ENCODE data around the gene EVI5L. TPM values are rescaled to one million over a fixed set of nuclear protein-coding genes. Genes with fewer than 3 reads are reported as not detected.
A peak's percentile ranks its signal among the peaks of the same experiment; 100 is the strongest.
"Not testable (repeated sequence)": the region's sequence is repeated elsewhere in the genome, so short reads cannot be mapped to it uniquely, and the experiment has no call there.

EVI5L gene
- total RNA-seq, 1 donor from 2014 or later: 23.6 TPM

DNA sequence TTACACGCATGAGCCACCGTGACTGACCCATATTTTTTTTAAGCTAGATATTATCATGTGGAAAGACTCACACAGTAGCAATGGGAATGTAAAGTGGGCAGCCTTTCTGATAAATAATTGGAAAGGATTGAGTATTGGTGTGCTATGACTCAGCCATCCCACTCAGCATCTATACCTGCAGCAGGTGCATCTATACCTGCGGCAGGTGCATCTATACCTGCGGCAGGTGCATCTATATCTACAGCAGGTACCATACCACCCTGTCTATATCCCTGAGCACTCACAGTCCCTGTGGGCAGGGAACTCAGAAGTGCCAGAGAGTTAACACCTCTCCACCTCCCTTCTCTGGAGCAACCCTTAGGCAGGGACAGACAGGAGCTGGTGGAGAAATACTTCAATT, 53.1 kb downstream of the EVI5L start:
- DNase-seq (ENCODE audit: low spot score): no peak
- intact Hi-C loops (cut with DNase I): no loop called here

DNA sequence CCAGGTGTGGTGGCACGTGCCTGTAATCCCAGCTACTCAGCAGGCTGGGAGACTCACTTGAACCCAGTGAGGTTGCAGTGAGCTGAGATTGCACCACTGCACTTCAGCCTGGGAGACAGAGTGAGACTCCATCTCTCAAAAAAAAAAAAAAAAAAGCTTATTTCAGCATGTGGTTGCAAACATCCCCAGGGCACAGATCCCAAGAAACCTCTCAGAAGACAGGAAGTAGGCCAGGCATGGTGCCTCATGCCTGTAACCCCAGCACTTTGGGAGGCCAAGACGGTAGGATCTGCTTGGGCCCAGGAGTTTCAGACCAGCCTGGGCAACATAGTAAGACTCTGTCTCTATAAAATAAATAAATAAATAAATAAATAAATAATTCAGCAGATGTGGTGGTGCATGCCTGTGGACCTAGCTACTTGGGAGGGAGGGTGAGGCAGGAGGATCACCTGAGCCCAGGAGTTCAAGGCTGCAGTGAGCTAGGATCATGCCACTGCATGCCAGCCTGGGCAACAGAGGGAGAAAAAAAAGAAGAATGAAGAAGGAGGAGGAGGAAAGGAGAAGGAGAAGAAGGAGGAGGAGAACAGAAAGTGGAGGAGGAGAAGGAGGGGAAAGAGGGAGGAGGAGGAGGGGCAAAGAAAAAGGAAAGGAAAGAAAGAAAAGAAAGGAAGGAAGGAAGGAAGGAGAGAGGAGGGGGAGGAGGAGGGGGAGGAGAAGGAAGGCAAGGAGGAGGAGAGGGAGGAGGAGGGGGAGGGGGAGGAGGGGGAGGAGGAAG, 54.0 kb downstream of the EVI5L start:
- intact Hi-C loops (cut with DNase I): no loop called here
- DNase-seq (ENCODE audit: low spot score): no peak

DNA sequence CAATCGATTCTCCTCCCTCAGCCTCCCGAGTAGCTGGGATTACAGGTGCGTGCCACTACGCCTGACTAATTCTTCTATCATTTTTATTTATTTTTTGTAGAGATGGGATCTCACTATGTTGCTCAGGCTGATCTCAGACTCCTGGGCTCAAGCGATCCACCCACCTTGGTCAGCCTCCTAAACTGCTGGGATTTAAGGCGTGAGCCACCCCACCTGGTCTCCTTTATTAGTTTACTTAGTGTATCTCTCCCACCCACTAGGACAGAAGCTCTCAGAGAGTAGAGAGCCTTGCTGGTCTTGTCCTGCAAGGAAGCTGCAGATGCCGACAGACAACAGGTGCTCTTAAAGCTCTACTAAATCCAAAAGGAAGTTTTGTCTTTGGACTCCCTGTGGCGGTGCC, 55.8 kb downstream of the EVI5L start:
- intact Hi-C loops (cut with DNase I): no loop called here
- no peak for DNase-seq (ENCODE audit: low spot score)

DNA sequence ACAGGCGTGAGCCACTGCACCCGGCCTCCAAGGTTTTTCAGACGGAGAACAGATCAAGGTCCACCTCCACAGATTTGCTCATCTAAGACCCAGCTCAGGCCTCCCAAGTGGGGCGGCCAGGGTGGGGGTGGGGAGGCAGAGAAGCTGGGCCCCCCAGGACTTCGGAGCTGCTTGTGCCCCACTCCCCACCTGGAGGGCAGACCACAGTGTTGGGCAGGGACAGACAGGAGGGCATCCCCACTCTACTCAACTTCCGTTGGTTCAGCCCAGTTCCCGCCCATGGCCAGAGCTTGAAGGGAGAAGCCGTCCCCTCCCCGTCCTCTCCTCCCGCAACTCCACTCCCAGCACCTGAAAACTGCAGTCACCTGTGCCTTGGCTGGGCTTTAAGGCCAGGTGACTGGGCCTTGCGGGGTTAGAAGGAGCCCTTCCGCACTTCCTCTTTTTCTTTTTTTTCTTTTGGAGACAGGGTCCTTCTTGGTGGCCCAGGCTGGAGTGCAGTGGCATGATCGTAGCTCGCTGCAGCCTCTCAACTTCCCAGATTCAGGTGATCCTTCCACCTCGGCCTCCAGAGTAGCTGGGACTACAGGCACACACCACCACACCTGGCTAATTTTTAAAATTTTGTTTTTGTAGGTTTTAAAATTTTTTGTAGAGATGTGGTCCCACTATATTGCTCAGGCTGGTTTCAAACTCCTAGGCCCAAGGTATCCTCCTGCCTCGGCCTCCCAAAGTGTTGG, 57.6 kb downstream of the EVI5L start:
- intact Hi-C loops (cut with DNase I): no loop called here

DNA sequence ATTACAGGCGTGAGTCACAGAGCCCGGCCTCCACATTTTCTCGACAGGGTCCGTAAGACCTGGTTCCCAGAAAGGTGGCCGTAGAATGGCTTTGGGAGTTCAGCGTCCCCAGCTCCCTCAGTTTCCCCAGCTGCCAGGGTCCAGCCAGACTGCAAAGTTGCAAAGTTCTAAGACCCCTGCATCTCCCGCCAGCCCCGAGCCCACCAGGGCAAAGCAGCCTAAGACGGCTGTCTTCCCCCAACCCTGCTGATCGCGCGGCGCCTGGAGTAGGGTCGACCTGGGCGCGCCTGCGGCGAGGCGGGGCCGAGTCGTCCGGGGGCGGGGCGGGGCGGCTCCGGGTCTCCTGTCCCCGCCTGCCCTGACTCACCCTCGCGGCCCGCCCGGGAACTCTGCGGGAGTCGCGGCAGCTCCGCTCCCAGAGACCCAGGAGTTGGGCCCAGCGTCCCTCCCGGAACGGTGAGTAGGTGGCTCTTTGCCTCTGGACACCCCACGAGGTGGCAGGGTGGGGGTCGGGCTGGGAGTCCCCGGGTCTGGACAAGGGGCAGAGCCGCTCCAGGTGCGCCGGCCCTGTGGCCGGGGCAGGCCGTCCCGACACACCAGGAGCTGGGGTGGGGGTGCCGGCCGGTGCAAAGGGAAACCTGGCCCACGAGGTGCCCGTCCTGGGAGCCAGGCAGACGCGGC, 58.3 kb downstream of the EVI5L start, which contains the start of gene LRRC8E:
Gene LRRC8E, plus strand, starts transcription at position 366 of the 681 bp plus-strand sequence. CDS start 7,094 bp downstream, outside the sequence.
- intact Hi-C loops (cut with DNase I): no loop called here
- DNase-seq (ENCODE audit: low spot score): no peak

More for the DNA sequence above, 57.6 kb downstream of the EVI5L start:
- no peak for DNase-seq (ENCODE audit: low spot score)

DNA sequence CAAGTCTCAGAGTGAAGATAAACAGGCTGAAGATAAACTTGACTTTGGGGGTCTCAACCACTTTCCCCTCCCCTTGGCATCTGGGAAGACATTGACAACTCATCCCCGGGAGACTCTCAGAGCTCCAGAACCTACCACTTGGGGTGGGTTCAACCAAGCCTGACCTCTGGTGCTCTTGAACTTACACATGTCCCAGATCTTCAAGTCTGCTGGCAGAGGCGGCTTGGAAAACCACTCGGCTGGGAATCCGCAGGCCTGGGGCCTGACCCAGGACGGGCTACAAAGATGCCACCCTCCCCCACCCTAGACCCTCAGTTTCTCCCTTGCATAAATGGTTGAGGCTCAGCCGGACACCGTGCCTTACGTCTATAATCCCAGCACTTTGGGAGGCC, 58.8 kb downstream of the EVI5L start:
- intact Hi-C loops (cut with DNase I): no loop called here
- DNase-seq (ENCODE audit: low spot score): no peak

DNA sequence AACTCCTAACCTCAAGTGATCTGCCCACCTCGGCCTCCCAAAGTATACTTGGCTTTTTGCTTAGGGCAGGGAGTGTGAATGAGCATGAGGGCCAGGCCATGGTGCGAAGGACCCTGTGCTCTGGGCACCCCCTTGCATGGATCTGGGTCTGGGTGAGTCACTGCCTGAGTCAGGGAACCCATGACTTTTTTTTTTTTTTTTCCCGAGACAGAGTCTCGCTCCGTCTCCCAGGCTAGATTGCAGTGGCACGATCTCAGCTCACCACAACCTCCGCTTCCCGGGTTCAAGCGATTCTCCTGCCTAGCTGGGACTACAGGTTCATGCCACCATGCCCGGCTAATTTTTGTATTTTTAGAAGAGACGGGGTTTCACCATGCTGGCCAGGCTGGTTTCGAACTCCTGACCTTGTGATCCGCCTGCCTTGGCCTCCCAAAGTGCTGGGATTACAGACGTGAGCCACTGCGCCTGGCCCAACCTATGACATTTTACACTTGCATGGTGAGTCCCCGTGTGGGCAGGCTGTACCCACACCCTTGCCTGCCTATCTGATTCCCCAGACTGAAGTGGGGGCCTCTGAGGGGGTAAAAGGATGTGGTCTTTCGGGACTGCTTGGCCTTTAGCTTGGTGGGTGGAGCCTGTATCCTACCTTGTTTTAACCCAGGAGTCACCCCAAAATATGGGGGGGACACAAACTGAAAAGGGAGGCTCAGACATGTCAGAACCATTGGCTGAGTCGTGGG, 63.5 kb downstream of the EVI5L start:
- DNase-seq (ENCODE audit: low spot score); intact Hi-C loops (cut with DNase I): not testable (repeated sequence)

DNA sequence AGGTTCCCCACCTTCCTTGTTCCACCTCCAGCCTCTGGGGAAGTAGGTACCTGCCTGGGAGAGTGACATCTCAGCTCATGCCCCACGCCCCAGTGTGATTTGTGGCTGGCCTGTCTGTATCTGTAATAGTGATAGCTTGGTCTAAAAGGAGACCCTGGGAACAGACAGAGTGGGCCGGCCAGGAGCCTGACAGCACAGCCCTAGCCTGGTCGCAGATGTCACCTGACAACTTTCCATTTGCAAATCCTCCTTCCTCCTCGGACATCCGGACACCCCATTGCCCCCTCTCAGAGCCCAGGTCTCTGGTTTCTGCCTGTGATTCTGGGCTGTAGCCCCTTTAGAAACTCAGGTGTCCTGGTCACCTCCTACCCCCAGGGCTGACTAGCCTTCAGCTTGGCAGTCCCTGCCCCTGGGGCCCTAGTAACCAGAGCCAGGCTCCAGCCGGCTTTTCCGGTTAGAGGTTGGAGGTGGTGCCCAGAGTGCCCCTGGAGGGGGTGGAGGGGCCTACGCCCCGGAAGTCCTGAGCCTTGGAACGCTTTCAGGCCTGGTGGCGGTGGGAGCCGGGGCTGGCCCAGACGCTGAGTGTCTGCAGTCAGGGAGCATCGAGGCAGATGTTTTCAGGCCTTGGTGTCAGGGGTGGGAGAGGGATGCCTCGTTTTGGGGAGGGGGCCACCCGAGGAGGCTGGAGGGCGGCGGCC, 64.7 kb downstream of the EVI5L start:
- intact Hi-C loops (cut with DNase I): no loop called here

DNA sequence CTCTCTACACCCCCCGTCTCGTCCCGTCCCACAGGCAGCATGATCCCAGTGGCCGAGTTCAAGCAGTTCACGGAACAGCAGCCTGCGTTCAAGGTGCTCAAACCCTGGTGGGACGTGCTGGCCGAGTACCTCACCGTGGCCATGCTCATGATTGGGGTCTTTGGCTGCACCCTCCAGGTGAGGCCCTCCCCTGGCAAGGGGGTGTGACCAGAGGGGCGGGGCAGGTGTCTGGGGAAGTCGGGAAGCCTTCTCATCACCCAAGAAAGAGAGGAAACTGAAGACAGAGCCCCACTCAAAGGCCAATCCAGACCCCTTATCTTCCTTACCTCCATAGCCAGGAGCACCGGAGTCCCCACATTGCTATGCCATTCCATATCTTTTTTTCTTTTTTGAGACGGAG, 65.5 kb downstream of the EVI5L start:
- intact Hi-C loops (cut with DNase I): no loop called here
- no peak for DNase-seq (ENCODE audit: low spot score)

More for the DNA sequence above, 64.7 kb downstream of the EVI5L start:
- no peak for DNase-seq (ENCODE audit: low spot score)

DNA sequence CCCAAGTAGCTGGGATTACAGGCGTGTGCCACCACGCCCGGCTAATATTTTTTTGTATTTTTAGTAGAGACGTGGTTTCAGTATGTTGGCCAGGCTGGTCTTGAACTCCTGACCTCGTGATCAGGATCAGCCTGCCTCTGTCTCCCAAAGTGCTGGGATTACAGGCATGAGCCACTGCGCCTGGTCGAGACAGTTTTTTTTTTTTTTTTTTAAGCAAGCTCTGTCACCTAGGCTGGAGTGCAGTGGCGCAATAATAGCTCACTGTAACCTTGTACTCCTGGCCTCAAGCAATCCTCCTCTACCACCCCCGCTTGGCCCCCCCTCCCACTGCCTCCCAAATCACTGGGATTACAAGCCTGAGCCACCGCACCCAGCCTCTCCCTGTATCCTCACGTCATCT, 67.3 kb downstream of the EVI5L start:
- intact Hi-C loops (cut with DNase I): no loop called here
- DNase-seq (ENCODE audit: low spot score): no peak

DNA sequence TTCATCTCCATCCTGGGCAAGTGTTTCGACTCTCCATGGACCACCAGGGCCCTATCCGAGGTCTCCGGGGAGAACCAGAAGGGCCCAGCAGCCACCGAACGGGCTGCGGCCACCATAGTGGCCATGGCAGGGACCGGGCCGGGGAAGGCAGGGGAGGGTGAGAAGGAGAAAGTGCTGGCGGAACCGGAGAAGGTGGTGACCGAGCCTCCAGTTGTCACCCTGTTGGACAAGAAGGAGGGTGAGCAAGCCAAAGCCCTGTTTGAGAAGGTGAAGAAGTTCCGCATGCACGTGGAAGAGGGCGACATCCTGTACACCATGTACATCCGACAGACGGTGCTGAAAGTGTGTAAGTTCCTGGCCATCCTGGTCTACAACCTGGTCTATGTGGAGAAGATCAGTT, 68.9 kb downstream of the EVI5L start:
- DNase-seq (ENCODE audit: low spot score): no peak
- intact Hi-C loops (cut with DNase I): no loop called here

DNA sequence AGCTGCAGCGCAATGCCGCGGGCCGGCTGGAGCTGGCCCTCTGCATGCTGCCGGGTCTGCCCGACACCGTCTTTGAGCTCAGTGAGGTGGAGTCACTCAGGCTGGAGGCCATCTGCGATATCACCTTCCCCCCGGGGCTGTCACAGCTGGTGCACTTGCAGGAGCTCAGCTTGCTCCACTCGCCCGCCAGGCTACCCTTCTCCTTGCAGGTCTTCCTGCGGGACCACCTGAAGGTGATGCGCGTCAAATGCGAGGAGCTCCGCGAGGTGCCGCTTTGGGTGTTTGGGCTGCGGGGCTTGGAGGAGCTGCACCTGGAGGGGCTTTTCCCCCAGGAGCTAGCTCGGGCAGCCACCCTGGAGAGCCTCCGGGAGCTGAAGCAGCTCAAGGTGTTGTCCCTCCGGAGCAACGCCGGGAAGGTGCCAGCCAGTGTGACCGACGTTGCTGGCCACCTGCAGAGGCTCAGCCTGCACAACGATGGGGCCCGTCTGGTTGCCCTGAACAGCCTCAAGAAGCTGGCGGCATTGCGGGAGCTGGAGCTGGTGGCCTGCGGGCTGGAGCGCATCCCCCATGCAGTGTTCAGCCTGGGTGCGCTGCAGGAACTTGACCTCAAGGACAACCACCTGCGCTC, 69.8 kb downstream of the EVI5L start:
- no peak for DNase-seq (ENCODE audit: low spot score)
- intact Hi-C loops (cut with DNase I): loop anchor here (5.0 kb wide), 1 partner anchor 68 kb away; the partner anchor contains the start of gene EVI5L

DNA sequence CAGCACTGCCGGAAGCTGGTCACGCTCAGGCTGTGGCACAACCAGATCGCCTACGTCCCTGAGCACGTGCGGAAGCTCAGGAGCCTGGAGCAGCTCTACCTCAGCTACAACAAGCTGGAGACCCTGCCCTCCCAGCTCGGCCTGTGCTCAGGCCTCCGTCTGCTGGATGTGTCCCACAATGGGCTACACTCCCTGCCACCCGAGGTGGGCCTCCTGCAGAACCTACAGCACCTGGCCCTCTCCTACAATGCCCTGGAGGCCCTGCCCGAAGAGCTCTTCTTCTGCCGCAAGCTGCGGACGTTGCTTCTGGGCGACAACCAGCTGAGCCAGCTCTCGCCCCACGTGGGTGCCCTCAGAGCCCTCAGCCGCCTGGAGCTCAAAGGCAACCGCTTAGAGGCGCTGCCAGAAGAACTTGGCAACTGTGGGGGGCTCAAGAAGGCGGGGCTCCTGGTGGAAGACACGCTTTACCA, 70.4 kb downstream of the EVI5L start:
- intact Hi-C loops (cut with DNase I): loop anchor here (5.0 kb wide), 1 partner anchor 68 kb away; the partner anchor contains the start of gene EVI5L
- no peak for DNase-seq (ENCODE audit: low spot score)

DNA sequence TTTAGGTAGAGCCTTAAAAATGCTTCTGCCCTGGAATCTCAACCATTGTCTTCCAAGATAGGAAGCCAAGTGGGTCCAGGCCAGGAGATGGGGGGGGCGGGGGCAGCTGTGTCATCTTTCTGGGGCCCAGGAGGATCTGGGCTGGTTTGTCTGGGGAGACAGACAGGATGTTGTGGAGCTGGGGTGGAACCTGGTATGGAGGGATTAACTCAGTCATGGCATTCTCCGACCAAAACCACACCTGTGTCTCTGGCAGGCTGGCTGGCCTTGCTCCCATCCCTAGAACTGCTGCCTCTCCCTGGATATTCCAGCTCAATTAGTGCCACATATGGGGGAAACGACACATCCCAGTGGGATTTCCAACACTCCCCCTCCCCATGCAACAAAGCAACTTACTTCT, 70.9 kb downstream of the EVI5L start:
- intact Hi-C loops (cut with DNase I): loop anchor here (5.0 kb wide), 1 partner anchor 69 kb away; the partner anchor contains the start of gene EVI5L
- no peak for DNase-seq (ENCODE audit: low spot score)

DNA sequence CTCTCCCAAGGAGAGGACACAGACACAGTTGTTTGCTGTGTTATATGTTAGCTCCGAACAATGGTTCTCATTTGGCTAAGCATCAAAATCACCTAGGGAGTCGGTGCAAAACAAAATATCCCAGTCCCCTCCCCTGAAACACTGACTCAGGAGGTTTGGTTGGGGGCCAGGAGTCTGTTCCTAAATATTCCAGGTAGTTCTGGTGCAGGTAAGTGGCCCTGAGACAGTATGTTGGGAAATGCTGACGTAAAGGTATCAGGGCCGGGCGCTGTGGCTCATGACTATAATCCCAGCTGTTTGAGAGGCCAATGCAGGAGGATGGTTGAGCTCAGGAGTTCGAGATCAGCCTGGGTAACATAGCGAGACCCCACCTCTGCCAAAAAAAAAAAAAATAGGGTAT, 71.3 kb downstream of the EVI5L start:
- intact Hi-C loops (cut with DNase I): loop anchor here (5.0 kb wide), 1 partner anchor 69 kb away; the partner anchor contains the start of gene EVI5L

DNA sequence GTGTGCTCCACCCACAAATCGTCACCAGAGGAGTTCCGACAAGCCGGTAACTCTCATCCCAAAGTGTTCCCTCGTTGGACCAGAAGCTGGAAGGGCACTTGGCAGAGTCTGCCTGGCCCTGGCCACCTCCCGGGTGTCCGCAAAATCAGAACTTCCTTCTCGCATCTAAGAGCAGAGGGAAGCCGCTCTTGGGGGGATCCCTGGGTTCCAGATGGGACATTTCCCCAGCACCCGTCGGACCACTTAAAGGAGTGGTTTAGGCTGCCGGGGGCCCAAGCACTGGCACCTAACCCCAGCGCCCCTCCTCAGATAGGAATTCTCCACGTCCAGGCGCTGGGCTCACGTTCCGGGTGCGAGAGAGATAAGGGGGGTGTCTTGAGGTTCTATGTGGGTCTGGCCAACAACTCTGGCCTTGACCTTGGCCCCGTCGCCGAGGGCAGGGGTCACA, 72.8 kb downstream of the EVI5L start:
- intact Hi-C loops (cut with DNase I): loop anchor here (5.0 kb wide), 1 partner anchor 71 kb away; the partner anchor contains the start of gene EVI5L
- DNase-seq (ENCODE audit: low spot score): no peak

More for the DNA sequence above, 71.3 kb downstream of the EVI5L start:
- DNase-seq (ENCODE audit: low spot score): no peak

DNA sequence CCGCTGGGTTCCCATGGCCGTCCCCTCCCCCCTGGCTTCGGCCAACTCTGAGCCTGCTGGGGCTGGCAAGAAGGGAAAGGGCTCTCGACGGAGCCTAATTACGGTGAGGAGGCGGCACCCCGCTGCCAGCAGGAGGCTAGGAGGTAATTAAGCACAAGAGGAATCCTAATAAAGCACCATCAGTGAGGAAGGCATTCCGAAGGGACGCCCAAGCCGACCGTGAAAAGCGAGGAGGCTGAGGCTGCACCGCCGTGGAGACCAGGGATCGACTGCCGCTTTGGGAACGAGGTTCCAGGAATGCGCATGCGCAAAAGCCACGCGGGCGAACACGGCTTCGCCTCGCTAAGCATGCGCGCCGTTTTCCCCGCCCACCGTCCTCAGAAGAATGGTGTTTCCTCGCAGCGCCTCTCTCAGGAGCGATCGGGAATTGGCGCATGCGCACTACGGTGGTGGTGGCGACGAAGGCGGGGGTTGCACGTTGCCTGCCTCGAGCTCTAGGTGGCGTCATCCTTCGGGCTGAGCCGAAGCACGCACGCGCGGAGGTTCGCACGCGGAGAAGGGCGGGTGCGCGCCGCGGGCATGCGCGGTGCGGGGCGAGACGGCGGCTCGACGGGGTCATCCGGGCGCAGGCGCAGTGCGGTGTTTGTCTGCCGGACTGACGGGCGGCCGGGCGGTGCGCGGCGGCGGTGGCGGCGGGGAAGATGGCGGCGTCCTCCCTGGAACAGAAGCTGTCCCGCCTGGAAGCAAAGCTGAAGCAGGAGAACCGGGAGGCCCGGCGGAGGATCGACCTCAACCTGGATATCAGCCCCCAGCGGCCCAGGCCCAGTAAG, 73.4 kb downstream of the EVI5L start, which contains the start of gene MAP2K7:
Gene MAP2K7, plus strand, starts transcription at position 634 of the 830 bp plus-strand sequence. Its CDS starts 68 bp downstream, at position 702.
- DNase-seq (ENCODE audit: low spot score): peak; percentile 100
- intact Hi-C loops (cut with DNase I): loop anchor here (2.0 to 5.0 kb wide), 2 partner anchors 17 to 71 kb away; partner anchors contain the start of genes EVI5L and SNAPC2

Data from cardiac septum (tissue), 1 donor.